Measurements from ENCODE around the gene SYNE2.

The SYNE2 gene

DNA sequence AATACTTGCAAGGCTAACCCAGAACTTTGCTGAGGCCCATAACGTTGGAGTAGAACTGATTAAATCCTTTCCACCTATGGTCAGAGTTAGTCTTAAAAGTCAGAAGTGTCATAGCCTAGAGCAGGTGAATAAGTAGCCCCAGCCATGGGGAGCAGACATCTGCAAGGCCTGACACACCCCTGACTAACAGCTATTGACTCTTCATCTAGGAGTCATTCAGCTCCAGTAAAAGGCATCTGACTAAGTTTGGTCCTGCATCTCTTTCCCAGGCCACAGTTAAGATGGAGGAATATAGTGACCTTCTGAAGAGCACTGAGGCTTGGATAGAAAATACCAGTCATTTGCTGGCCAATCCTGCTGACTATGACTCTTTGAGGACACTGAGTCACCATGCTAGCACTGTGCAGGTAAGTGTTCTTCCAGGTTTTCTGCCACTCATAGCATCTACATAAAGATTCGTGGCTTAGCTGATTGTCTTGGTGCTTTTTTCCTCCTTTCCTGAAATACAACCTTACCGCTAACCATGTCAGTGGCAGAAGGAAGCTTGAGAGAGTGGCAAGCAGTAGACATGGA lies 228.5 kb downstream of the SYNE2 start:
- no peak overlapping the region for H3K9ac ChIP-seq (ENCODE audit: low read length)
- H3K36me3 ChIP-seq (ENCODE audit: low read length) = peaks cover 61% of the 10 kb centered on the region
- no peak overlapping the region for H3K27ac ChIP-seq (ENCODE audit: low read depth, low read length)
- no peaks in the 10 kb centered on the region for H3K79me2 ChIP-seq (ENCODE audit: insufficient read depth, low read length)
- no peaks in the 10 kb centered on the region for H3K27me3 ChIP-seq (ENCODE audit: low read length)
- H3K4me3 ChIP-seq (ENCODE audit: insufficient read depth, low read length, poor library complexity, severe bottlenecking) = no peak overlapping the region
- no peak overlapping the region for H3K4me2 ChIP-seq (ENCODE audit: low read depth, low read length, poor library complexity, severe bottlenecking)
- no peaks in the 10 kb centered on the region for H3F3A ChIP-seq (ENCODE audit: insufficient read depth)
- TF ChIP-seq, protein P1, sequence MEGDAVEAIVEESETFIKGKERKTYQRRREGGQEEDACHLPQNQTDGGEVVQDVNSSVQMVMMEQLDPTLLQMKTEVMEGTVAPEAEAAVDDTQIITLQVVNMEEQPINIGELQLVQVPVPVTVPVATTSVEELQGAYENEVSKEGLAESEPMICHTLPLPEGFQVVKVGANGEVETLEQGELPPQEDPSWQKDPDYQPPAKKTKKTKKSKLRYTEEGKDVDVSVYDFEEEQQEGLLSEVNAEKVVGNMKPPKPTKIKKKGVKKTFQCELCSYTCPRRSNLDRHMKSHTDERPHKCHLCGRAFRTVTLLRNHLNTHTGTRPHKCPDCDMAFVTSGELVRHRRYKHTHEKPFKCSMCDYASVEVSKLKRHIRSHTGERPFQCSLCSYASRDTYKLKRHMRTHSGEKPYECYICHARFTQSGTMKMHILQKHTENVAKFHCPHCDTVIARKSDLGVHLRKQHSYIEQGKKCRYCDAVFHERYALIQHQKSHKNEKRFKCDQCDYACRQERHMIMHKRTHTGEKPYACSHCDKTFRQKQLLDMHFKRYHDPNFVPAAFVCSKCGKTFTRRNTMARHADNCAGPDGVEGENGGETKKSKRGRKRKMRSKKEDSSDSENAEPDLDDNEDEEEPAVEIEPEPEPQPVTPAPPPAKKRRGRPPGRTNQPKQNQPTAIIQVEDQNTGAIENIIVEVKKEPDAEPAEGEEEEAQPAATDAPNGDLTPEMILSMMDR (IDR thresholded peaks at IDR 0.05; ENCODE audit: insufficient read depth, low read length, poor library complexity, severe bottlenecking) = no peak
- TF ChIP-seq EZH2phosphoT487 (conservative IDR thresholded peaks at IDR 0.05; ENCODE audit: low read length) = no peak
- H3K9me3 ChIP-seq (ENCODE audit: insufficient read depth, low read length) = no peaks in the 10 kb centered on the region
- H2AFZ ChIP-seq (ENCODE audit: low read depth, low read length, severe bottlenecking) = no peak overlapping the region
- H3K9me2 ChIP-seq (replicated peaks; ENCODE audit: insufficient read depth, low read length) = no peaks in the 10 kb centered on the region
- no peaks in the 10 kb centered on the region for H4K20me1 ChIP-seq (ENCODE audit: low read depth, low read length)

DNA sequence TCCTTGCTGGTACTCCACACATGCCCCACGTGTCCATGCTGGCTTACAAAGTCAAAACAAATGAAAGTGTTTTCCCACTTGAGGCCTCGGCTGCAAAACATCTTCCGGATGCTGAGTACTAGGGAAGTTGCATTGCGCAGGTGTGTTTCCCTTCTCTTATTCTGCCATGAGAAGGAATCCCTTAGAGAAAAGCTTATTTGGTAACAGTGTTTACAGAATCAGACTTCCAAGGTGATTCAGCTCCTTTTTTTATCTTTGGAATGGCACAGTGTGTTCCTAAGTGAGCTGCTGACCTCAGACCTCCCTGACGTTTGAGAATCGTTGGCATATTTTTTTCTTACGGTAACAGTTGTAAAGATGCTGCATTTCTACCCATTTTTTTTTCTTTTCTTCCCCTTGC lies 230.0 kb downstream of the SYNE2 start:
- H4K20me1 ChIP-seq (ENCODE audit: low read depth, low read length) = no peaks in the 10 kb centered on the region
- H3F3A ChIP-seq (ENCODE audit: insufficient read depth) = no peaks in the 10 kb centered on the region
- H3K27ac ChIP-seq (ENCODE audit: low read depth, low read length) = no peak overlapping the region
- no peak overlapping the region for H2AFZ ChIP-seq (ENCODE audit: low read depth, low read length, severe bottlenecking)
- peaks cover 57% of the 10 kb centered on the region for H3K36me3 ChIP-seq (ENCODE audit: low read length)
- no peaks in the 10 kb centered on the region for H3K9me3 ChIP-seq (ENCODE audit: insufficient read depth, low read length)
- no peak overlapping the region for H3K4me2 ChIP-seq (ENCODE audit: low read depth, low read length, poor library complexity, severe bottlenecking)
- H3K79me2 ChIP-seq (ENCODE audit: insufficient read depth, low read length) = no peaks in the 10 kb centered on the region
- no peak overlapping the region for H3K9ac ChIP-seq (ENCODE audit: low read length)
- no peaks in the 10 kb centered on the region for H3K9me2 ChIP-seq (replicated peaks; ENCODE audit: insufficient read depth, low read length)
- TF ChIP-seq EZH2phosphoT487 (conservative IDR thresholded peaks at IDR 0.05; ENCODE audit: low read length) = no peak
- TF ChIP-seq, protein P1 (IDR thresholded peaks at IDR 0.05; ENCODE audit: insufficient read depth, low read length, poor library complexity, severe bottlenecking) = no peak
- H3K27me3 ChIP-seq (ENCODE audit: low read length) = no peaks in the 10 kb centered on the region
- H3K4me3 ChIP-seq (ENCODE audit: insufficient read depth, low read length, poor library complexity, severe bottlenecking) = no peak overlapping the region

DNA sequence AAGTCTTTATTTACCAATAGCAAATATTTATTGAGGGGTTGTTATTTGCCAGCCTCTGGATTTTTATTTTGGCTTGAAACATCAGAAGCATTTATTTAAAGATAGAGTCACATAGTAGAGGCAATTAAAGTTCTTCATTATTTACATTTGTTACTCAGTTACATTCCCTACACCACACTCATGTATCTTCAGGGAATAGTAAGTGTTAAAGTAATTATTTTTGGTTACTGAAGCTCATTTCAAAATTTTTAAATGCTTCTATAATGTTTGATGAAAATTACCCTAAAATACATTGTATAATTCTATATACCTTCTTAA lies 235.8 kb downstream of the SYNE2 start:
- Histone ChIP-seq H4K20me1 (ENCODE audit: low read depth, low read length) (no peaks in the 10 kb centered on the region), H3K9me2 (replicated peaks; ENCODE audit: insufficient read depth, low read length) (no peaks in the 10 kb centered on the region), H3F3A (ENCODE audit: insufficient read depth) (no peaks in the 10 kb centered on the region; the same call in 1 of the 2 replicates), H3K4me3 (ENCODE audit: insufficient read depth, low read length, poor library complexity, severe bottlenecking) (no peak overlapping the region), H3K79me2 (ENCODE audit: insufficient read depth, low read length) (no peaks in the 10 kb centered on the region), H3K9me3 (ENCODE audit: insufficient read depth, low read length) (no peaks in the 10 kb centered on the region), H3K27ac (ENCODE audit: low read depth, low read length) (no peak overlapping the region), H2AFZ (ENCODE audit: low read depth, low read length, severe bottlenecking) (no peak overlapping the region), H3K9ac (ENCODE audit: low read length) (no peak overlapping the region), H3K36me3 (ENCODE audit: low read length) (peaks cover 70% of the 10 kb centered on the region), H3K4me2 (ENCODE audit: low read depth, low read length, poor library complexity, severe bottlenecking) (no peak overlapping the region), H3K27me3 (ENCODE audit: low read length) (no peaks in the 10 kb centered on the region)
- TF ChIP-seq, protein P1 (IDR thresholded peaks at IDR 0.05; ENCODE audit: insufficient read depth, low read length, poor library complexity, severe bottlenecking) = no peak
- TF ChIP-seq EZH2phosphoT487 (conservative IDR thresholded peaks at IDR 0.05; ENCODE audit: low read length) = no peak

Measured in SU-DHL-6 (cell line).